Activated CD4-positive, alpha-beta T cell treated with anti-CD3 and anti-CD28 coated beads, Interleukin-2, amount 50 U/mL, for 48 hours (primary cell): ENCODE data around the gene DPY19L2.
"Not testable (repeated sequence)": the region's sequence is repeated elsewhere in the genome, so short reads cannot be mapped to it uniquely, and the experiment has no call there.

ENCODE experiments used
- DNase-seq, 2 experiments: peaks; one replicate each; pipeline ENCODE4 v3.0.0-alpha.2; 2020

The DPY19L2 gene

DNA sequence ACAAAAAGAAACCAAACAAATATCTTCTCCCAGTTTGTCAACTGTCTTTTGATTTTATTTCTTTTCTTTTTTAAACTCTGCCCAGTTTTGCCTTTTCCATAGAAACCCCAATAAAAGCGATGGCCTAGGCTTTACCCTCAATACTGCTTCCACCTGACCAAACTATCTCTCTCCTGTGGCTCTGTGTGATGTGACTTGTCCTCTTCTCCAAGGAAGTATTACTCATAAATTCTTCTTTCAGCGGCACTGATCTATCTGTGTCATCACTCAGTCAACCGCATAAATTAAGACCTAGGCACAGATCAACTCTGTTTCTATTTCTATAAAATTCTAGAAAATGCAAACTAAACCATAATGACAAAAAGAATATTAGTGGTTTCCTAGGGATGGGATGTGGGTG, 9.8 kb downstream of the DPY19L2 start:
- DNase-seq = not testable (repeated sequence)

DNA sequence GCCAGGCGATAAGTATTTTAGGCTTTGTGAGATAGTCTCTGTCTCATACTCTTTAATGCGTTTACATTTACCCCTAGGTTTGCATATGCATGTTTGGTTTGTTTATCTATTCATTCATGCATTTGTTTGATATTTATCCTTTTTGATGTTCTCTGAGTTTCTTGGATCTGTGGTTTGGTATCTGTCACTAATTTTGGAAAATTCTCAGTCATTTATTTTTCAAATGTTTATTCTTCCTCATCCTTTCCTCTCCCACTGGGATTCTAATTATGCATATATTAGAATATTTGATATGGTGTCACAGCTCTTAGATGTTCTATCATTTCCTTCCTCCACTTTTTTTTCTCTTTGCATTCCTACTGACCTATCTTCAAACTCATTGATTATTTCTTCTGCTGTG, 11.9 kb downstream of the DPY19L2 start:
- DNase-seq = not testable (repeated sequence)

DNA sequence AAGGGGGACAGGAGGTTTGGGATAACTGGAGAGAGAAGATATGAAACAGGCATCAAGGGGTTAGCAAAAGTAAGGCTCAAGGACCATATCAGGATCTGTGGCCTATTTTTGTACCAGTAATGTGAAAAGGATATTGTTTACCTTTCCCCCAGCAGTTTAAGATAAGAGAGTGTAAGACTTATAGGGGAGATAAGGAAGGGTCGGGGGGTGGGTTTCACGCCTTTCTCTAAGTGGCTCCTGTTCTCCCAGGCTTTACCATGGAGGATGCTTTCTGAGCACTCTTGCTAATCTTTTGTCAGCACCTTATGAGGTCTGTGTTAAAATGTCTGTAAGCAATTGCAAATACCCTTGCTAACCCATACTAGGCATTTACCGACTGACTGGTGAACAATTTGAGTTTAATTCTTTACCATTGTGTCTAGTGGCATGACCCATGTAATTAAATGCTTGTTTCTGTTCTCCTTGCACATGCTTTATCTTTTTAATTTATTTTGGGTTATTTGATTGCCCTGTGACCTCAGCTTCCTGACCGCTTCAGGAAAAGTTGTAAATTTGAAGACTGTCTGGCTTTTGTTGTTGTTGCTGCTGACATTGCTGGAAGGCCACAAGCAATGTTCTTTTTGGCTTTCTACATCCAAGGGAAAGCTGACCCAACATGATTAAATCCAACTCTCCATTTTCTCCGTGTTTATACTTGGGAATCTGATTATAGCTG, 12.6 kb downstream of the DPY19L2 start:
- DNase-seq = not testable (repeated sequence)

DNA sequence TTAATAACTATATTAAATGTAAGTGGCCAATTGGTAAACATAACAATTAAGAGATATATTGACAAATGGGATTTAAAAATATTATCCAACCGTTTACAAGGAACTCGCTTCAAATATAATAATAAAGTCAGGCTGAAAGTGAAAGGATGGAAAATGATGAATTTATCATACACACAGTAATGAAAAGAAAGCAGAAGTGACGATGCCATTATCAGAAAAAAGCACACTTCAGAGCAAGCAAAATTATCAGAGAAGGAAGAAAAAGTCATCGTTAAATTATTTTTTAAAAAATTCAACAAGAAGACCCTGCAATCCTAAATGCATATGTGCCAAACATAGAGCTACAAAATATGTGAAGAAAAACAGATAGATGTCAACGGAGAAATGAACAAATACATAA, 13.8 kb downstream of the DPY19L2 start:
- not testable (repeated sequence) for DNase-seq

DNA sequence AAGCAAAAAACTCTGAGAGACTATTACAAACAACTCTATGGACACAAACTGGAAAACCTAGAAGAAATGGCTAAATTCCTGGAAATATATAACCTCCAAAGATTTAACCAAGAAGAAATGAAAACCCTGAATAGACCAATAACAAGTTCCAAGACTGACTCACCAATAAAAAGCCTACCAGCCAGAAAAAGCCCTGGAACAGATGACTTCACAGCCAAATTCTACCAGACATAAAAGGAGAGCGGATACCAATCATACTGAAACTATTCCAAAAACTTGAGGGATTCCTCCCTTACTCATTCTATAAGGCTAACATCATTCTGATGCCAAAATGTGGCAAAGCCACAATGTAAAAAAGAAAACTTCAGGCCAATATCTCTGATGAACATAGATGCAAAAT, 18.8 kb downstream of the DPY19L2 start:
- not testable (repeated sequence) for DNase-seq

DNA sequence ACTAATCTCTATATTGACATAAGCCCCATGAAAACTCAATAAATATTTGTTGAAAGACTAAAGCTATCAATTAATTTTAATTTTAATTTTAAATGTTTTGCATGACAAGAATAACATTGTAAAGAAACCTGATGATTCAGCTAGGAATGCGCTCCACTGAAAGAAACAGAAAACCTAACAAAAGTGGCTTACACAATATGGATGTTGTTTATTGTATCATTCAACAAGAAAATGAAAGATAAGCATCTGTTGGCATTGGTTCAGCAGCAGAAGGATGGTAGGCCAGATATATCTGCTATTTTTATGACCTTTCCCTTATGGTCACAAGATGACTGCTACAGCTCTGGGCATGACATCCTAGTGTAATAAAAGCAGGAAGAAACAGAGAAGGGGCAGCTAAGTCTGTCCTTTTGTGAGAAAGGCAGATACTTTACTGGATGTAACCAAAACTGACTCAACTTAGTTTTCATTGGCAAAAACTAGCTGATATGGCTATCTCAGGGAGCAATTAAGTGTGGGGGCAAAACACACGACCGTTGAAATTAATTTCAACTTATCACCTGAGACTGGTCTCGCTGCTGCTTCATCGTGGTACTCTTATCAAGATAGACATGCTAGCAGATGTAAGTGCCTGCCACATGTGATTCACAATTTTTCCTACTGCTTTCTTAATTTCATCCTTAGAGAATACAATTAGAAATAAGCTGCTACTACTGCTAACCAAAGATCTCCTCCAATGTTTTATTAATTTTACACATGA, 24.7 kb downstream of the DPY19L2 start:
- not testable (repeated sequence) for DNase-seq

DNA sequence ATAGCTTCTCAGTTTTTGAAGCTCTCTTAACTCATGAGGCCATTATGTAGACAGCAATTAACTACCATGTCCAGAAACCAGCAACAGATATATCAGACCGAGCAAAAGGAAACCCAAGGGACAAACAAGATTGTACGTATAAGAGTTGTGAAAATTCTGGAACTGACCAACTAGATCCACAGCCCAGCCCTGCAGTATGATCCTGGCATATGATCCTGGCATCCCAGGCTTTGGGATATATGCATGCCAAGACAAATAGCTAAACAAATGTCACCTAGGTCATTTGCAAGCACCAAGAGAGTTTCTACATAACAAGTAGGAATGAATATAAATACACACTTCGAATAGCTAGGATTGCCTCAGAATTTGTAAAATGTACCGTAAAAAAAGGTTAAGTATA, 44.0 kb downstream of the DPY19L2 start:
- DNase-seq = not testable (repeated sequence)

DNA sequence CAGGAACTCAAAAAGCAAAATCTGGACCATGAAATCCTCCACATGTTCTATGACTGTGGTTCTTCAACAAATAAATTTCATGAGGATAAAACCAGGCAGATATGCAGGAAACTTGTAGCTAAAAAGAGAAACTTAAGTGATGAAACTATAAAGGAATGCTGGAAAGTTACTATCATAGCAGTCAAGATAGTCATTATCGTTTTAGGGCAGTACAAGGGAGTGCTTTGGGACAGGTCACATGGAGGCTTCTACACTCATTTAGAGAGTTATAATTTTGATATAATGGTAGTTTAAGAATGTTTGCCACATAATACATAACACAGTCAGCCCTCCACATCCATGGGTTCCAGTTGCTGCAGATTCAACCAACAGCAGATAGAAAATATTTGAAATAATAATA, 52.7 kb downstream of the DPY19L2 start:
- DNase-seq = not testable (repeated sequence)

DNA sequence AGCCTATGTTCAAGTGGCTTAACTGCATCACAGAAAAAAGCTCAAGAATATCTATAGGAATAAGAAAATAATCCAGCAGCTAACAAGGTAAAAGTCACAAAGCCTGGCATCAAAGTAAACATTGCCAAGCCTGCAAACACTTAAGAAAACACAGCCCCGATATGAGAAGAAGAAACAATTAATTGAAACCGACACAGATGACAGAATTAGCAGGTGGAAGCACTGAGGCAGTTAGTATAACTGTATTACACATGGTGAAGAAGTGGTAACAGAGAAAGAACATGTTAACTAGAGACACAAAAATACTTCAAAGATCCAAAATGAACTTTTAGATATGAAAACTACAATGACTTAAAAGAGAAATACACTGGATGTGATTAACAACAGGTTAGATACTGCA, 57.0 kb downstream of the DPY19L2 start:
- not testable (repeated sequence) for DNase-seq

DNA sequence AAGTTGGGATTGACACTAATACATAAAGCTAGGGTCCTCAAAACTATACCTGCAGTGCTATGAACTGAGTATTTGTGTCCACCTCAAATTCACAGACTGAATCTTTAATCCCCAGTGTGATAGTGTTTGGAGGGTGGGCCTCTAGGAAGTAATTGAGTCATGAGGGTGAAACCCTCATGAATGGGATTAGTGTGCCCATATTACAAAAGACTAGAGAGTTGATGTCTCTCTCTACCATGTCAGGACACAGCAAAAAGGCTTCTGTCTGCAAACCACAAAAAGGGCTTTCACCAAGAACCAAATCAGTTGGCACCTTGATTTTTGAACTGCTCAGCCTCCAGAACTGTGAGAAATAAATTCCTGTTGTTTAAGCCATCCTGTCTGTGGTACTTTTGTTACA, 59.0 kb downstream of the DPY19L2 start:
- not testable (repeated sequence) for DNase-seq

DNA sequence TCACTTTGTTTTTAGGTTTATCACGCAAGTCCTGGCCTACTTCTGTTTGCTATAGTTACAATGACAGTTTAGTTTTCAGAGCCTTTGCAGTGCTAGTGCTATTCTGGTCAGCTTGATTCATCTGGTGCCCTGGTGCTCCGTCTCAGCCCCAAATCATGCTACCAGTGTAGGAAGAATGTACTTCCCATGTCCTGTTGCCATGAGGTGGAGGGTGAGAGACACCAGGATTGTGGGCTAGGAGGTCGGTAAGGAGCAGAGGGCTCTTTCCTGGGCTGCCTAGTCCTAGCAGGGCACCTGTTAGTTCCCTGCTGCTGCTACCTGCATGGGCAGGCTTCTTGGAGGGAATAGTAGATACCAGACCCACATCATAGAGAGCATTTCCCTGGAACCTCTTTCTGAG, 63.3 kb downstream of the DPY19L2 start:
- DNase-seq = not testable (repeated sequence)

DNA sequence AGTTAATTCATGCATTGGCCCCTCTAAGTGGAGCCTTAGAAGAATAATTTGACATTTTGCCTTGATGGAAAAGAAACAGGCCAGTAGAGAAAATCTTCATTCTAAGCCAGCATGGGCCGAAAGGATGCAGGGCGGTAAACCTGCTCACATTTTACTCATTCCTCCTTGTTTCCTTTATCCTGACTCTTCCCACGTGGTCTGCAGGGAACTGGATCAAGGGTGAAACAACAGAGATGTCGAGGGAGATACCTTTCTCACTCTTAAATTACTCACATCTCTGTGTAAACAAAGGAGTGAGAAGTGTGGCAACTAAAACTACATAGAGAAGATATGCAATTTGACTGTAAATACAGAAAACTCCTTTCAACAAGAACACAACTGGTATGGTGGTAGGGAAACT, 73.5 kb downstream of the DPY19L2 start:
- not testable (repeated sequence) for DNase-seq

DNA sequence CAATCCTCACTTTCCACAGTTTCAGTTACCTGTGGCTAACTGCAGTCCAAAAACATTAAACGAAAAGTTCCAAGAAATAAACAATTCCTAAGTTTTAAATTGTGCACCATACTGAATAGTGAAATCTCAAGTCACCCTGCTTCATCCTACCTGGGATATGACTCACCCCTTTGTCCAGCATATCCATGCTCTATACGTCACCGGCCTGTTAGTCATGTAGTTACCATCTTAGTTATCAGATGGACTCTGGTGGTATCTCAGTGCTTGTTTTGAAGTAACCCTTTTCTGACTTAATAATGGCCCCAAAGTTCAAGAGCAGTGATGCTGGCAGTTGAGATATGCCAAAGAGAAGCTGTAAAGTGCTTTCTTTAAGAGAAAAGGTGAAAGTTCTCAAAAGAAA, 83.9 kb downstream of the DPY19L2 start:
- not testable (repeated sequence) for DNase-seq

DNA sequence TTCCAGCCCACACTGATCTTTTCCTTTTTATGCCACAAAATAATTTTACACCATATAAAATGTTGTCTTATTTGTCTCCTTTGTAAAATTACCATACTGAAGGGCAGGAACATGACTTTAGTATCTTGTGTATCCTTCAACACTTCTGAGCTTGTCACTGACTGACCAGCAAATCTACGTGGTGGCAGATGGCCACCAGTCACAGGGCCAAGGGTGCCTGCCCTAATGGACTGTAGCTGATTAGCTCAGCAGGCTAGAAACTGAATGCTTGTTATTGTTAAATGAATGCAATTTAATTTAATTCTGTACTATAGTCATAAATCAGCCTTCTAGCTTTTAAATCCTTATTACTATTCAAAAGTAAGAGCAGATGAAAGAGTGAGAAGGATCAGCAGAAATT, 85.0 kb downstream of the DPY19L2 start:
- DNase-seq = not testable (repeated sequence)

DNA sequence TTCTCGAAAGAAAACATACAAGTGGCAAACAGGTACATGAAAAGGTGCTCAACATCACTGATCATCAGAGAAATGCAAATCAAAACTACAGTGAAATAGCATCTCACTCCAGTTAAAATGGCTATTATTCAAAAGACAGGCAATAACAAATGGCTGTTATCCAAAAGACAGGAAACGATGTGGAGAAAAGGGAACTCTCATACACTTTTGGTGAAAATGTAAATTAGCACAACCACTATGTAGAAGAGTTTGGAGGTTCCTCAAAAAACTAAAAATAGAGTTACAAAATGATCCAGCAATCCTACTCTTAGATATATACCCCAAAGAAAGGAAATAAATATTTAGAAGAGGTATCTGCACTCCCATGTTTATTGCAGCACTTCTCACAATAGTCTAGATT, 90.7 kb downstream of the DPY19L2 start:
- not testable (repeated sequence) for DNase-seq

DNA sequence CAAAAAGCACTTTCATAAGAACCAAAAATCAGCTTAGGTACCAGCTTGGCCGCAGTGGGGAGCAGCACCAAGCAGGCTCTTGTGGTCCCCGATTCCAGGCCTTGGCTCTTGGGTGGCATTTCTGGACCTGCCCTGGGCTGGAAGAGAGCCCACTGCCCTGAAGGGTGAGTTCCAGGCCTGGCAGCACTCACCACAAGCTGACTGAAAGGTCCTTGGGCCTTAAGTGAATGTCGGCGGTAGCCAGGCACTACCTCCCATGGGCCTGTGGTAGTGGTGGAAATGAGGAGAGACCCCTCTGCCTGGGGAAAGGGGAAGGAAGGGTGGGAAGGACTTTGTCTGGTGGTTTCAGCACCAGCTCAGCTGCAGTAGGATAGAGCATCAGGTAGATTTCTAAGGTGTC, 96.3 kb downstream of the DPY19L2 start:
- DNase-seq = not testable (repeated sequence)

DNA sequence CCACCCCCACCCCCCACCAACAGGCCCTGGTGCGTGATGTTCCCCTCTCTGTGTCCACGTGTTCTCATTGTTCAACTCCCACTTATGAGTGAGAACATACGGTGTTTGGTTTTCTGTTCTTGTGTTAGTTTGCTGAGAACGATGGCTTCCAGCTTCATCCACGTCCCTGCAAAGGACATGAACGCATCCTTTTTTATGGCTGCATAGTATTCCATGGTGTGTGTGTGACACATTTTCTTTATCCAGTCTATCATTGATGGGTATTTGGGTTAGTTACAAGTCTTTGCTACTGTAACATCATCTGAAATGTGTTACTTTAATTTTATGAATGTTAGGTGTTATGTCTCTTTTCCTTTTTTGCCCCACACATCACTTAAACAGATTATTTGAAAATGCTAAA, 109.8 kb downstream of the DPY19L2 start:
- DNase-seq = not testable (repeated sequence)

DNA sequence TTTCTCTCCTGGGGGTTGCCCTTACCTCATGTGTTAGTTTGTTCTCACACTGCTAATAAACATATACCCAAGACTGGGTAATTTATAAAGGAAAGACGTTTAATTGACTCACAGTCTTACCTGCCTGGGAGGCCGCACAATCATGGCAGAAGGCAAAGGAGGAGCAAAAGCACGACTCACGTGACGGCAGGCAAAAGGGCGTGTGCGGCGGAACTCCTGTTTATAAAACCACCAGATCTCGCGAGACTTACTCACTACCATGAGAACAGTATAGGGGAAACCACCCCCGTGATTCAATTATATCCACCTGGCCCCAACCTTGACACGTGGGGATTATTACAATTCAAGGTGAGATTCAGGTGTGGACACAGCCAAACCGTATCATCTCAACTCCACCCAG, 116.9 kb downstream of the DPY19L2 start:
- not testable (repeated sequence) for DNase-seq

DNA sequence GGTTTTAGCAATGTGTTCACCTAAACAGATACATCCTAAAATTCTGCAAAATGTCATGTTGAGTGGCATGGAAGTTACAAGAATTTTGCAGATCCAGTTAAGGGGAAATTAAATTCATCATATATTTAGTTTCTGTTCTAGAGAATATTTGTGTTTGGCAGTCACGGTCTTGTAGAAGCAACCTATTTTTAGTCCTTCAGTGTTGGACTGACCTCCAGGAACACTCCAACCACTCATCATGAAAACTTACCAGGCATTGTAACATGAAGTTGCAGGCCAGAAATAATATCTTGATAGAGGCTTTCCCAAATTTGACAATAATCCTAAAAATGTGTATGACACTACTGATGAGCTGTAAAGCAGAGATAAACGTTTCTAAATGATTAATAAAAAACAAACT, 119.3 kb downstream of the DPY19L2 start:
- not testable (repeated sequence) for DNase-seq

DNA sequence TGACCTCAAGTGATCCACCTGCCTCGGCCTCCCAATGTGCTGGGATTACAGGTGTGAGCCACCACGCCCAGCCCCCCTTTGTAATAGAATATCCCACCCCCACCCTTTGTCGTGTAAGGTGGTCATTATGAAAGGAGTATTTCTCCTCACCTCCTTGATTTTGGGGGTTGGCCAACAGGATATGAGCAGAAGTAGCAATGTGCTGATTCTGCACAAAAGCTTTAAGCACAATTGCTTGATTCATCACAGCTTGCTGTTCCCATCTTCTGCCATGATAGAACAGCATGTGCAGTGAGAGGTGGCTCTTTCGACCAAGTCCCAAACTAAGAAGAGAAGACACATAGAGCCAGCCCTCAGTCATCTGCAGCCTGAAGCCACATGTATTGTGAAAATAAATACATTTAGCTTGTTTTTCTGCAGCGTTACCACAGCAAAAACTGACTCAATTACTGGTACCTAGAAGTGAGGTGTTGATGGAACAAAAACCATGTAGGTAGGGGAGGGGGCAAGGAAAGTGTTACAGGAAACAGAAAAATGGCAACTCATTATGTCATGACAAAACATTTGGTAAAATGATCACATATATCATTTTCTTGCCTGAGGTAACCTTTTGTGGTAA, 122.9 kb downstream of the DPY19L2 start:
- not testable (repeated sequence) for DNase-seq

DNA sequence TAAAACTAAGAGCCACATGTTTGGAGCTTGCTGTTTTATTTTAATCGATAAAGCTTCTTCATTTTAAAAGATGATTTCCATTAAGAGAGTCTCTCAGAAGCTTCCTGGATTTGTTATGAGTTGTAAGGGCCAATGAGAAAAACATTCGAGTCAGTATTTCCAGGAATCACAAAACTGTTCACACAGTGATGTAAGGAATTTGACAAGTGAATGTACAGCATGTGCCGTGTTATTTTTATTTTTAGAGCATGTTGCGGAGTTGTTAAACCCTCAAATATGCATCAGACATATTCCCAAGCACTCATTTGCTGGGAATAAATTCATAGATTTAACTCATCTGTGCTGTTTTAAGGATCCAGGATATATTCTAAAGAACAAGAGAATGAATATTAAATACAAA, 129.6 kb downstream of the DPY19L2 start:
- not testable (repeated sequence) for DNase-seq

DNA sequence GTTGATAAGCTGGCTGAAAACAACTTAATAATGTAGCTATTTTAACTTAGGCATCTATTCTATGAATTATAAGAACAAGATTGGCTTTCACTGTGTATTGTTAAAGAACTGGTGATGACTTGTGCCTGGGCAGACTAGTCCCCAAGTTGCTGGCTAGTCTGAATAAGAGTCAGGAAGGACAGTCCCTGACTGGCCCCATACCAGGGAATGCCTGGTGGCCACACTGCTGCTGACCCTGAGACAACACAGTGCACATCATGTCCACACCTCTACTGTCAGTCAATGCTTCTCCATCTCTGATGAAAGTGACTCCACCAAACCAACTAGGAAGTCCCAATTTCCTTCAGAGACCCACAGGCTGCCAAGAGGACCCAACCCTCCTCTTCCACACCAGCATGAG, 130.5 kb downstream of the DPY19L2 start:
- not testable (repeated sequence) for DNase-seq

DNA sequence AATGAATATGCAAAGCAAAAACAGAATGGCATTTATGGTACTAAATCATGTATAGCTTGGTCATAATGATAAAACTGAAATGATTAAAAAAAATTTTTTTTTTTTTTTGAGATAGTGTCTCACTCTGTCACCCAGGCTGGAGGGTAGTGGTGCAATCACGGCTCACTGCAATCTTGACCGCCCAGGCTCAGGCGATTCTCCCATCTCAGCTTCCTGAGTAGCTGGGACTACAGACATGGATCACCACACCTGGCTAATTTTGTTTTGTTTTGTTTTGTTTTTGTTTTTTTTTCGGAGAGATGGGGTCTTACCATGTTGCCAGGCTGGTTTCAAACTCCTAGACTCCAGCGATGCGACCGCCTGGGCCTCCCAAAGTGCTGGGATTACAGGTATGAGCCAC, 138.7 kb downstream of the DPY19L2 start:
- DNase-seq = not testable (repeated sequence)

DNA sequence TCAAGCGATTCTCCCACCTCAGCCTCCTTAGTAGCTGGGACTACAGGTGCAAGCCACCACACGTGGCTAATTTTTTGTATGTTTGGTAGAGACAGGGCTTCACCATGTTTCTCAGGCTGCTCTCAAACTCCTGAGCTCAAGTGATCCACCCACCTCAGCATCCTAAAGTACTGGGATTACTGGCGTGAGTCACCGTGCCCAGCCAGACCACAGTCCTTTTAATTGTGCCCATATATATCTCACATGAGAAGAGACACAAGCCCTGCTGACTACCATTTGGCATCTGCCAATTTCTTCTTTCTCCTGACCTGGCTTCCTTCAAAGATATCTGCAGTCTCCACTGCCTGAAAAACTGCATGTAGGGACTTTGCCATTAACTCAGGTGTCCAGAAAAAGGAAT, 142.5 kb downstream of the DPY19L2 start:
- DNase-seq = no peak
